H9 (cell line): ENCODE data around the gene TTC3. TPM values are rescaled to one million over a fixed set of nuclear protein-coding genes. Genes with fewer than 3 reads are reported as not detected.

ENCODE experiments used
- DNase-seq: peaks from one replicate; pipeline ENCODE4 v3.0.0-alpha.2; 2017
- H2AFZ ChIP-seq: one replicate; pipeline ENCODE4 v1.6.1; 2013; ENCODE audit warnings: mild to moderate bottlenecking, low read length, control low read depth, moderate library complexity
- H2AK5ac ChIP-seq: 2 replicates; pipeline ENCODE4 v1.6.1; 2013; ENCODE audit warnings: low read length, control low read depth, mixed read lengths; ENCODE audit not compliant: insufficient read length
- H2BK120ac ChIP-seq: one replicate; pipeline ENCODE4 v1.6.1; 2013; ENCODE audit warnings: low read depth, mild to moderate bottlenecking, low read length, control low read depth, inconsistent platforms; ENCODE audit not compliant: poor library complexity, severe bottlenecking
- H2BK12ac ChIP-seq: 2 replicates; pipeline ENCODE4 v1.6.1; 2013; ENCODE audit warnings: low read length, control low read depth, mixed read lengths, low read depth; ENCODE audit not compliant: insufficient read length
- H2BK15ac ChIP-seq: 2 replicates; pipeline ENCODE4 v1.6.1; 2013; ENCODE audit warnings: low read depth, low read length, control low read depth
- H2BK20ac ChIP-seq: one replicate; pipeline ENCODE4 v1.6.1; 2013; ENCODE audit warnings: low read depth, mild to moderate bottlenecking, low read length, control low read depth, inconsistent platforms; ENCODE audit not compliant: poor library complexity, severe bottlenecking
- H2BK5ac ChIP-seq: 2 replicates; pipeline ENCODE4 v1.6.1; 2013; ENCODE audit warnings: low read length, control low read depth, mixed read lengths; ENCODE audit not compliant: insufficient read length
- H3K14ac ChIP-seq: 2 replicates; pipeline ENCODE4 v1.6.1; 2013; ENCODE audit warnings: low read length, control low read depth; ENCODE audit not compliant: insufficient read depth
- H3K18ac ChIP-seq: 2 replicates; pipeline ENCODE4 v1.6.1; 2013; ENCODE audit warnings: low read depth, mild to moderate bottlenecking, mixed read lengths, low read length, control low read depth; ENCODE audit not compliant: insufficient read length
- H3K23ac ChIP-seq: 2 replicates; pipeline ENCODE4 v1.6.1; 2013; ENCODE audit warnings: low read length, control low read depth, mixed read lengths, low read depth; ENCODE audit not compliant: insufficient read length
- H3K23me2 ChIP-seq: 2 replicates; pipeline ENCODE4 v1.6.1; 2013; ENCODE audit warnings: low read depth, mild to moderate bottlenecking, mixed read lengths, low read length, control low read depth; ENCODE audit not compliant: insufficient read length, poor library complexity, severe bottlenecking
- H3K27ac ChIP-seq: 2 replicates; pipeline ENCODE4 v1.5.1; 2013; ENCODE audit warnings: low read length, control low read depth, mixed read lengths, low read depth; ENCODE audit not compliant: insufficient read length
- H3K27me3 ChIP-seq: 2 replicates; pipeline ENCODE4 v1.6.1; 2013; ENCODE audit warnings: low read length, control low read depth, inconsistent platforms; ENCODE audit not compliant: insufficient read depth
- H3K4ac ChIP-seq: 2 replicates; pipeline ENCODE4 v1.6.1; 2013; ENCODE audit warnings: low read depth, mild to moderate bottlenecking, control low read depth, inconsistent platforms, low read length, moderate library complexity
- H3K4me1 ChIP-seq: 2 replicates; pipeline ENCODE4 v1.6.1; 2013; ENCODE audit warnings: low read length, control low read depth, inconsistent platforms; ENCODE audit not compliant: insufficient read depth
- H3K4me2 ChIP-seq: 2 replicates; pipeline ENCODE4 v1.6.1; 2013; ENCODE audit warnings: low read length, control low read depth, mixed read lengths; ENCODE audit not compliant: insufficient read length, insufficient read depth
- H3K56ac ChIP-seq: 2 replicates; pipeline ENCODE4 v1.6.1; 2013; ENCODE audit warnings: low read depth, mild to moderate bottlenecking, mixed read lengths, low read length, control low read depth; ENCODE audit not compliant: insufficient read length
- H3K79me1 ChIP-seq: 2 replicates; pipeline ENCODE4 v1.6.1; 2013; ENCODE audit warnings: low read depth, mild to moderate bottlenecking, moderate library complexity, low read length, control low read depth, inconsistent platforms; ENCODE audit not compliant: insufficient read depth, poor library complexity, severe bottlenecking
- H3K79me2 ChIP-seq: 2 replicates; pipeline ENCODE4 v1.6.1; 2013; ENCODE audit warnings: low read length, control low read depth, inconsistent platforms; ENCODE audit not compliant: insufficient read depth
- H3K9ac ChIP-seq: 2 replicates; pipeline ENCODE4 v1.6.1; 2013; ENCODE audit warnings: low read length, control low read depth, mixed read lengths; ENCODE audit not compliant: insufficient read length; ENCODE audit errors: extremely low read depth
- H3K9me3 ChIP-seq: one replicate; pipeline ENCODE4 v1.6.1; 2013; ENCODE audit warnings: low read depth, low read length, inconsistent platforms; ENCODE audit not compliant: control insufficient read depth
- H3T11ph ChIP-seq: one replicate; pipeline ENCODE4 v1.6.1; 2013; ENCODE audit warnings: mild to moderate bottlenecking, low read length, control low read depth, inconsistent platforms
- H4K20me1 ChIP-seq: one replicate; pipeline ENCODE4 v1.6.1; 2013; ENCODE audit not compliant: control insufficient read depth, insufficient read length, insufficient read depth
- H4K5ac ChIP-seq: 2 replicates; pipeline ENCODE4 v1.6.1; 2013; ENCODE audit warnings: low read depth, mild to moderate bottlenecking, mixed read lengths, low read length, control low read depth; ENCODE audit not compliant: insufficient read length
- H4K8ac ChIP-seq: replicated peaks from 2 replicates; pipeline ENCODE4 v1.6.1; 2013; ENCODE audit warnings: low read length, control low read depth, mixed read lengths, low read depth; ENCODE audit not compliant: insufficient read length
- H4K91ac ChIP-seq: 2 replicates; pipeline ENCODE4 v1.6.1; 2013; ENCODE audit warnings: low read depth, mild to moderate bottlenecking, moderate library complexity, mixed read lengths, low read length, control low read depth; ENCODE audit not compliant: insufficient read length
- H3K27ac Mint-ChIP-seq, 3 experiments: 2 replicates in 2 of 3; 3 replicates in 1 of 3; pipeline ENCODE4 v1.8.0; 2020 to 2021; ENCODE audit warnings: mixed read lengths in 3 of 3, mild to moderate bottlenecking in 1 of 3, moderate library complexity in 1 of 3
- H3K27me3 Mint-ChIP-seq: 2 replicates; pipeline ENCODE4 v1.8.0; 2021; ENCODE audit warnings: low read depth, mild to moderate bottlenecking, moderate library complexity, mixed read lengths
- H3K36me3 Mint-ChIP-seq, 3 experiments: 2 replicates in 2 of 3; 3 replicates in 1 of 3; pipeline ENCODE4 v1.8.0; 2020 to 2021; ENCODE audit warnings: low read depth in 3 of 3, mixed read lengths in 3 of 3; ENCODE audit not compliant: insufficient read depth in 1 of 3
- H3K4me1 Mint-ChIP-seq, 2 experiments: 2 replicates each; pipeline ENCODE4 v1.8.0; 2020; ENCODE audit warnings: mixed read lengths in 2 of 2
- H3K4me3 Mint-ChIP-seq, 2 experiments: 2 replicates in 1 of 2; 3 replicates in 1 of 2; pipeline ENCODE4 v1.8.0; 2020 to 2021; ENCODE audit warnings: mild to moderate bottlenecking in 2 of 2, mixed read lengths in 2 of 2, moderate library complexity in 1 of 2
- H3K9me3 Mint-ChIP-seq, 2 experiments: 2 replicates in 1 of 2; 3 replicates in 1 of 2; pipeline ENCODE4 v1.8.0; 2020; ENCODE audit warnings: mild to moderate bottlenecking in 2 of 2, mixed read lengths in 2 of 2, moderate library complexity in 1 of 2
- CTCF ChIP-seq: fragments of 200-600 bp; sonication (generic); conservative IDR thresholded peaks from 3 replicates; pipeline ENCODE4 v1.8.0; 2021; ENCODE audit warnings: antibody characterized with exemption, mild to moderate bottlenecking
- WGBS: extraction: QIAGEN DNeasy Blood & Tissue Kit; methylation state at CpG from one replicate; pipeline ENCODE4 v1.1.7; 2013; ENCODE audit warnings: missing lambda C conversion rate, low lambda C conversion rate, mixed read lengths; ENCODE audit not compliant: insufficient read length; ENCODE audit errors: extremely low coverage; 5-methylcytosine and 5-hydroxymethylcytosine counted together
- total RNA-seq: library from RNA; stranded (reverse); gene quantifications from 2 replicates; pipeline ENCODE4 v1.2.1, GENCODE V29; 2021

The TTC3 gene
- total RNA-seq, 1 experiment from 2014 or later, result 46.5 TPM

GRCh38 chr21:37183749-37184148, 110.7 kb downstream of the TTC3 start:
- WGBS, result no CpG with 5 or more reads among the region's 3 CpGs
- H4K91ac ChIP-seq, result no peak overlapping the region
- H3T11ph ChIP-seq, result no peak overlapping the region

More at GRCh38 chr21:37183749-37184148, 110.7 kb downstream of the TTC3 start:
- no peak overlapping the region for H3K27ac ChIP-seq
- H4K5ac ChIP-seq, result no peak overlapping the region
- H2AFZ ChIP-seq, result no peak overlapping the region
- H2AK5ac ChIP-seq, result no peak overlapping the region
- no peak overlapping the region for H3K4me2 ChIP-seq
- Mint-ChIP-seq H3K4me3 (no peak overlapping the region), H3K36me3 (peaks cover 4 to 14% (median 11%) of the 10 kb centered on the region in 3 experiments), H3K4me1 (no peaks in the 10 kb centered on the region), H3K27me3 (no peaks in the 10 kb centered on the region), H3K9me3 (no peaks in the 10 kb centered on the region), H3K27ac (no peak overlapping the region)
- H3K4ac ChIP-seq, result no peak overlapping the region
- H2BK15ac ChIP-seq, result no peak overlapping the region
- DNase-seq, result no peak
- no peak overlapping the region for H3K18ac ChIP-seq
- H3K9ac ChIP-seq, result no peak overlapping the region
- no peak overlapping the region for H2BK20ac ChIP-seq
- no peak overlapping the region for H3K23ac ChIP-seq
- H3K27me3 ChIP-seq, result no peaks in the 10 kb centered on the region
- H4K20me1 ChIP-seq, result no peaks in the 10 kb centered on the region
- no peak overlapping the region for H2BK5ac ChIP-seq
- H3K79me2 ChIP-seq, result no peaks in the 10 kb centered on the region
- H2BK12ac ChIP-seq, result no peak overlapping the region
- no peaks in the 10 kb centered on the region for H3K79me1 ChIP-seq
- H3K14ac ChIP-seq, result no peak overlapping the region
- H2BK120ac ChIP-seq, result no peak overlapping the region
- no peak for TF ChIP-seq CTCF
- no peaks in the 10 kb centered on the region for H3K23me2 ChIP-seq
- no peak overlapping the region for H4K8ac ChIP-seq
- H3K4me1 ChIP-seq, result no peaks in the 10 kb centered on the region
- no peak overlapping the region for H3K56ac ChIP-seq
- no peaks in the 10 kb centered on the region for H3K9me3 ChIP-seq
